Measurements from ENCODE around the gene CREB3L1.
"Not testable (repeated sequence)": the region's sequence is repeated elsewhere in the genome, so short reads cannot be mapped to it uniquely, and the experiment has no call there.

CREB3L1 gene

DNA sequence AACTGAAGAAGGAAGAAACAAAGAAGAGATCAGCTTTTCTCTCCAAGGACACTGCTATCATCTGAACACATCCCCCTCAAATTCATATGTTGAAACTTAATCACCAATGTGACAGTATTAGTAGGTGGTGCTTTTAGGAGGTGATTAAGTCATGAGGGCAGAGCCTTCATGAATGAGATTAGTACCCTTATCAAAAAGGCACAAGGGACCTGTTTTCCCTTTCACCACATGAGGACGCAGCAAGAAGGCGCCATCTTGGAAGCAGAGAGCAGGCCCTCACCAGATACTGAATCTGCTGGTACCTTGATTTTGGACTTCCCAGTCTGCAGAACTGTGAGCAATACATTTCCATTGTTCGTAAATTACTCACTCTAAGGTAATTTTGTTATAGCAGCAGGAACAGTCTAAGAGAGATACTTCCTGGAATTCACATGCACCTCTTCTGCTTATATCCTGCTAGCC lies 20.9 kb upstream of the CREB3L1 start:
- Histone ChIP-seq H3K9me3 (ENCODE audit: severe bottlenecking) (no peaks in the 10 kb centered on the region), H3K27me3 (ENCODE audit: insufficient read depth, low read depth, severe bottlenecking) (no peaks in the 10 kb centered on the region), H3K27ac (no peak overlapping the region), H3K4me3 (ENCODE audit: low read depth, low read length) (no peak overlapping the region), H3K36me3 (no peaks in the 10 kb centered on the region)
- DNase-seq: no peak
- TF ChIP-seq, protein P1, sequence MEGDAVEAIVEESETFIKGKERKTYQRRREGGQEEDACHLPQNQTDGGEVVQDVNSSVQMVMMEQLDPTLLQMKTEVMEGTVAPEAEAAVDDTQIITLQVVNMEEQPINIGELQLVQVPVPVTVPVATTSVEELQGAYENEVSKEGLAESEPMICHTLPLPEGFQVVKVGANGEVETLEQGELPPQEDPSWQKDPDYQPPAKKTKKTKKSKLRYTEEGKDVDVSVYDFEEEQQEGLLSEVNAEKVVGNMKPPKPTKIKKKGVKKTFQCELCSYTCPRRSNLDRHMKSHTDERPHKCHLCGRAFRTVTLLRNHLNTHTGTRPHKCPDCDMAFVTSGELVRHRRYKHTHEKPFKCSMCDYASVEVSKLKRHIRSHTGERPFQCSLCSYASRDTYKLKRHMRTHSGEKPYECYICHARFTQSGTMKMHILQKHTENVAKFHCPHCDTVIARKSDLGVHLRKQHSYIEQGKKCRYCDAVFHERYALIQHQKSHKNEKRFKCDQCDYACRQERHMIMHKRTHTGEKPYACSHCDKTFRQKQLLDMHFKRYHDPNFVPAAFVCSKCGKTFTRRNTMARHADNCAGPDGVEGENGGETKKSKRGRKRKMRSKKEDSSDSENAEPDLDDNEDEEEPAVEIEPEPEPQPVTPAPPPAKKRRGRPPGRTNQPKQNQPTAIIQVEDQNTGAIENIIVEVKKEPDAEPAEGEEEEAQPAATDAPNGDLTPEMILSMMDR (IDR thresholded peaks at IDR 0.05; ENCODE audit: low read depth, low read length): no peak

DNA sequence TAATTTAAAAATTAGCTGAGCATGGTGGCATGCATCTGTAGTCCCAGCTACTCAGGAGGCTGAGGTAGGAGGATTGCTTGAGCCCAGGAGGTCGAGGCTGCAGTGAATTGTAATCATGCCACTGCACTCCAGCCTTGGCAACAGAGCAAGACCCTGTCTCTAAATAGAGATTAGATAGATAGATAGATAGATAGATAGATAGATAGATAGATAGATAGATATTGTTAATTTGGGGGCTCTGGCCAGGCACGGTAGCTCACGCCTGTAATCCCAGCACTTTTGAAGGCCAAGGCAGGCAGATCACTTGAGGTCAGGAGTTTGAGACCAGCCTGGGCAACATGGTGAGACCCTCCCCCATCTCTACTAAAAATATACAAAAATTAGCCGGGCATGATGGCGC lies 18.1 kb upstream of the CREB3L1 start:
- not testable (repeated sequence) for H3K36me3 ChIP-seq; H3K27me3 ChIP-seq (ENCODE audit: insufficient read depth, low read depth, severe bottlenecking); H3K27ac ChIP-seq; H3K9me3 ChIP-seq (ENCODE audit: severe bottlenecking); DNase-seq; H3K4me3 ChIP-seq (ENCODE audit: low read depth, low read length)

DNA sequence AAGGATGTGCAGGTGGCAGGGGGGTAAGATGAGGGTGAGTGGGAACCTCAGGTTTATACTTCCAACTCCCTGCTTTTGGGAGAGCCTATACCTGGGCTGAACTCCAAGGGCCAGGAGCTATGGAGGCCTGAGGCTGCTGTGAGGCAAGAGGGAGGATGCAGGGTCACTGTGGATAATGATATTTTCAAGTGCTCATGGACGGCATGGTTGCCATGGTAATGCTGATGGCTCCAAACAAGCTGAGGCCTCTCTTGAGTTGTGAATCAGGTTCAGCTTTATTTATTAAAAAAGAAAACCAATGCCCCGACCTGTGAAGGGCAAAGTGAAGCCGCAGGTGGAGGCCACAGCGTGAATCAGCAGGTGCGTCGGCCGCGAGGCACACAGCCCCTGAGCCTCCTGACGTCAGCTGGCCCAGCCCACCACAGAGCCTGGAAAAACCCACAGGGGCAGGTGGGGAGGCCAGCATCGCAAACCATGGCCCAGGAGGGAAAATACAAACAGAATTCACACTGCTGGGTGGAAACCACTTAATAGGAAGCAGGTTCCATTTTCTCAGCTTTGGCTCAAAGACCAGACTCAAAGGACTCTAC lies 17.4 kb upstream of the CREB3L1 start:
- no peak for DNase-seq
- H3K36me3 ChIP-seq: no peaks in the 10 kb centered on the region
- no peak overlapping the region for H3K4me3 ChIP-seq (ENCODE audit: low read depth, low read length)
- H3K9me3 ChIP-seq (ENCODE audit: severe bottlenecking): peaks cover 4% of the 10 kb centered on the region
- H3K27me3 ChIP-seq (ENCODE audit: insufficient read depth, low read depth, severe bottlenecking): no peaks in the 10 kb centered on the region
- TF ChIP-seq, protein P1 (IDR thresholded peaks at IDR 0.05; ENCODE audit: low read depth, low read length): no peak
- no peak overlapping the region for H3K27ac ChIP-seq

DNA sequence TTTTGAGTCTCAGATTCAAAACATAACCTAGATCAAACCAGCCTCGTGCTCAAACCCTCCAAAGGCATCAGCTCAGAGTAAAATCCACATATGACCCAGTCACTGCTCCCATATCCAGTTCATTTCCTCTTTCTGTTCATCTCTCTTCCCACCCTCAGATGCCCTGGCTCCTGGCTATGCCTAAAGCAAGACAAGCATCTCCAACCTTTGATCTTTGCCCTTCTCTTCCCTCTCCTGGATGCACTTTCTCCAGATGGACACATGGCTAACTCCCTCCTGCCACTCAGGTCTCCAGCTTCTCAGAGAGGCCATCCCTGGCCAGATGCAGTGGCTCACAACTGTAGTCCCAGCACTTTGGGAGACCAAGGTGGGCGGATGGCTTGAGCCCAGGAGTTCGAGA lies 14.3 kb upstream of the CREB3L1 start:
- H3K4me3 ChIP-seq (ENCODE audit: low read depth, low read length): no peak overlapping the region
- H3K27ac ChIP-seq: no peak overlapping the region
- H3K36me3 ChIP-seq: no peaks in the 10 kb centered on the region
- no peak for DNase-seq
- H3K27me3 ChIP-seq (ENCODE audit: insufficient read depth, low read depth, severe bottlenecking): no peaks in the 10 kb centered on the region
- H3K9me3 ChIP-seq (ENCODE audit: severe bottlenecking): peaks cover 4% of the 10 kb centered on the region
- TF ChIP-seq, protein P1 (IDR thresholded peaks at IDR 0.05; ENCODE audit: low read depth, low read length): no peak

GRCh38 chr11:46264030-46264429 lies 13.4 kb upstream of the CREB3L1 start:
- Histone ChIP-seq H3K36me3 (no peaks in the 10 kb centered on the region), H3K27ac (no peak overlapping the region), H3K4me3 (ENCODE audit: low read depth, low read length) (no peak overlapping the region), H3K27me3 (ENCODE audit: insufficient read depth, low read depth, severe bottlenecking) (no peaks in the 10 kb centered on the region), H3K9me3 (ENCODE audit: severe bottlenecking) (peaks cover 4% of the 10 kb centered on the region)
- no peak for DNase-seq
- TF ChIP-seq, protein P1 (IDR thresholded peaks at IDR 0.05; ENCODE audit: low read depth, low read length): no peak

DNA sequence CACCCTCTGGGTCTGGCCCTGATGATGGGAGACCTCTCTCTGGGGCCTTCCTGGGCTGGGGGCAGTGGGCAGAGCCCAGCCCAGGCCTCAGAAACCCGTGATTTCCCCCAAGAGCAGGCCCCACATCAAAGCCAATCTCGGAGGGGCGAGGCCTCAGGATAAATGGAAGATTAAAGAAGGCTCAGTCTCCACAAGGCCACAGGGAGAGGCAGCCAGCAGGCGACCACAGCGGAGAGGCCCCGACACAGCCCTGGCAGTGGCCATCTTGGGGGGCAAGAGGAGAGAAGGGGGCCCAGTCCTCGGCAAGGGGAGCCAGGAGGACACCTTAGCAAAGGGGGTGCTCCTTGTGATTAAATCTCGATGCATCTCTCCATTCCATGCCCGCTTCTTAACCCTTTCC lies 12.5 kb upstream of the CREB3L1 start:
- no peaks in the 10 kb centered on the region for H3K36me3 ChIP-seq
- H3K27ac ChIP-seq: peak overlapping the region; percentile 40
- no peak for DNase-seq
- H3K27me3 ChIP-seq (ENCODE audit: insufficient read depth, low read depth, severe bottlenecking): no peaks in the 10 kb centered on the region
- peaks cover 4% of the 10 kb centered on the region for H3K9me3 ChIP-seq (ENCODE audit: severe bottlenecking)
- TF ChIP-seq, protein P1 (IDR thresholded peaks at IDR 0.05; ENCODE audit: low read depth, low read length): no peak
- H3K4me3 ChIP-seq (ENCODE audit: low read depth, low read length): no peak overlapping the region
